NCI-H82 treated with DMSO at 0.1 percent for 48 hours (cell line): ENCODE data around the gene ABCC10.
A peak's percentile ranks its signal among the peaks of the same experiment; 100 is the strongest.
"Not testable (repeated sequence)": the region's sequence is repeated elsewhere in the genome, so short reads cannot be mapped to it uniquely, and the experiment has no call there.

Experiments
- DNase-seq: peaks from one replicate; lab custom pipeline; 2025; ENCODE audit not compliant: unreplicated experiment; lab: John Stamatoyannopoulos, UW

ABCC10 gene, protein sequence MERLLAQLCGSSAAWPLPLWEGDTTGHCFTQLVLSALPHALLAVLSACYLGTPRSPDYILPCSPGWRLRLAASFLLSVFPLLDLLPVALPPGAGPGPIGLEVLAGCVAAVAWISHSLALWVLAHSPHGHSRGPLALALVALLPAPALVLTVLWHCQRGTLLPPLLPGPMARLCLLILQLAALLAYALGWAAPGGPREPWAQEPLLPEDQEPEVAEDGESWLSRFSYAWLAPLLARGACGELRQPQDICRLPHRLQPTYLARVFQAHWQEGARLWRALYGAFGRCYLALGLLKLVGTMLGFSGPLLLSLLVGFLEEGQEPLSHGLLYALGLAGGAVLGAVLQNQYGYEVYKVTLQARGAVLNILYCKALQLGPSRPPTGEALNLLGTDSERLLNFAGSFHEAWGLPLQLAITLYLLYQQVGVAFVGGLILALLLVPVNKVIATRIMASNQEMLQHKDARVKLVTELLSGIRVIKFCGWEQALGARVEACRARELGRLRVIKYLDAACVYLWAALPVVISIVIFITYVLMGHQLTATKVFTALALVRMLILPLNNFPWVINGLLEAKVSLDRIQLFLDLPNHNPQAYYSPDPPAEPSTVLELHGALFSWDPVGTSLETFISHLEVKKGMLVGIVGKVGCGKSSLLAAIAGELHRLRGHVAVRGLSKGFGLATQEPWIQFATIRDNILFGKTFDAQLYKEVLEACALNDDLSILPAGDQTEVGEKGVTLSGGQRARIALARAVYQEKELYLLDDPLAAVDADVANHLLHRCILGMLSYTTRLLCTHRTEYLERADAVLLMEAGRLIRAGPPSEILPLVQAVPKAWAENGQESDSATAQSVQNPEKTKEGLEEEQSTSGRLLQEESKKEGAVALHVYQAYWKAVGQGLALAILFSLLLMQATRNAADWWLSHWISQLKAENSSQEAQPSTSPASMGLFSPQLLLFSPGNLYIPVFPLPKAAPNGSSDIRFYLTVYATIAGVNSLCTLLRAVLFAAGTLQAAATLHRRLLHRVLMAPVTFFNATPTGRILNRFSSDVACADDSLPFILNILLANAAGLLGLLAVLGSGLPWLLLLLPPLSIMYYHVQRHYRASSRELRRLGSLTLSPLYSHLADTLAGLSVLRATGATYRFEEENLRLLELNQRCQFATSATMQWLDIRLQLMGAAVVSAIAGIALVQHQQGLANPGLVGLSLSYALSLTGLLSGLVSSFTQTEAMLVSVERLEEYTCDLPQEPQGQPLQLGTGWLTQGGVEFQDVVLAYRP (N-terminal part only)

GRCh38 chr6:43427406-43428111 lies at the start of gene ABCC10:
Gene ABCC10 (plus strand): TSS chr6:43427541. CDS start chr6:43427979, 438 bp downstream.
- peak; percentile 92 for DNase-seq

- DNase-seq, result no peak
Observed at GRCh38 chr6:43377710-43378229, 49.6 kb upstream of the ABCC10 start.

DNA sequence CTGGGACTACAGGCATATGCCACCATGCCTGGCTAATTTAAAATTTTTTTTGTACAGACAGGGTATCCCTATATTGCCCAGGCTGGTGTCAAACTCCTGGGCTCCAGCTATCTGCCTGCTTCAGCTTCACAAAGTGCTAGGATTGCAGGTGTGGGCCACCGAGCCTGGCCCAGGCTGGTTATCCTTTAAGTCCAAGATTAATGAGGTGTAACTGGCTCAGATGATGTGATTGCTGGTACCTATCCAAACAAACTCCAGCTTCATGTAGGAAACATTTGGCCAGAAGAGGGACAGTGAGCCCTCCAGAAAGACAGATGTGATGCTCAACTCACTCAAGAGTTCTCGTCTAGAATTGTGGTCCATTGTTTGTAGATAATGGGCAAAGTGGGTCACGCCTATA lies 48.7 kb upstream of the ABCC10 start:
- no peak for DNase-seq

DNA sequence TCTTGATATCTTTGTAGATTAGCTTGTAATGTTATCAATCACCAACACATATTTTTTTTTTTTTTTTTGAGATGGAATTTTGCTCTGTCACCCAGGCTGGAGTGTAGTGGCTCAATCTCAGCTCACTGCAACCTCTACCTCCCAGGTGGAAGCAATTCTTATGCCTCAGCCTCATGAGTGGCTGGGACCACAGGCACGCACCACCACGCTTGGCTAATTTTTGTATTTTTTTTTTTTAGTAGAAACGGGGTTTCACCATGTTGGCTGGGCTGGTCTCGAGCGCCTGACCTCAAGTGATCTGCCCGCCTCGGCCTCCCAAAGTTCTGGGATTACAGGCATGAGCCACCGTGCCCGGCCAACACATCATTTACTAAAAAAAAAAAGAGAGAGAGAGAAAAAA lies 46.5 kb upstream of the ABCC10 start:
- not testable (repeated sequence) for DNase-seq

- no peak for DNase-seq
Observed at GRCh38 chr6:43383021-43383667, 44.2 kb upstream of the ABCC10 start.

- DNase-seq, result no peak
Observed at GRCh38 chr6:43386492-43386891, 40.8 kb upstream of the ABCC10 start.

DNA sequence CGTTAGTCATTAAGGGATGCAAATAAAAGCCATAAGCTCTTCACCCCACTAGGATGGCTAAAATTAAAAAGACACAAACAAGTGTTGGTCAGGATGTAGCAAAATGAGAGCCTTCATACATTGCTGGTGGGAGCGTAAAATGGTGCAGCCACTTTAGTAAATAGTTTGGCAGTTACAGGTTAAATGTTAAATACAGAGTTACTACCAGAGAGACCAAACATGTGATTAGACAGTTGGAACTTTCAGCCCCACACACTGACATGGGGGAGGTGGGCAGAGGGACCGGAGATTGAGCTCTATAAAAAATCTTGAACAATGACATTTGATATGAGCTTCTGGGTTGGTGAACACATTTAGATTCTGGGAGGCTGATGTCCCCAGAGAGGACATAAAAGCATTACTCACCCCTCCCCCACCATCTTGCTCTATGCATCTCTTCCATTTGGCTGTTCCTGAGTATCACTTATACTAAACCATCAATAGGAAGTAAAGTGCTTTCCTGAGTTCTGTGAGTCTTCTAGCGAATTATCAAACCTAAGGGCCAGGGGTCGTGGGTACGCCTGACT lies 37.5 kb upstream of the ABCC10 start:
- no peak for DNase-seq

- DNase-seq, result not testable (repeated sequence)
Observed at GRCh38 chr6:43390753-43391439, 36.4 kb upstream of the ABCC10 start.

GRCh38 chr6:43391440-43392031 lies 35.8 kb upstream of the ABCC10 start:
- DNase-seq, result no peak

- not testable (repeated sequence) for DNase-seq
Observed at GRCh38 chr6:43393133-43393532, 34.2 kb upstream of the ABCC10 start.

- no peak for DNase-seq
Observed at GRCh38 chr6:43393602-43394001, 33.7 kb upstream of the ABCC10 start.

DNA sequence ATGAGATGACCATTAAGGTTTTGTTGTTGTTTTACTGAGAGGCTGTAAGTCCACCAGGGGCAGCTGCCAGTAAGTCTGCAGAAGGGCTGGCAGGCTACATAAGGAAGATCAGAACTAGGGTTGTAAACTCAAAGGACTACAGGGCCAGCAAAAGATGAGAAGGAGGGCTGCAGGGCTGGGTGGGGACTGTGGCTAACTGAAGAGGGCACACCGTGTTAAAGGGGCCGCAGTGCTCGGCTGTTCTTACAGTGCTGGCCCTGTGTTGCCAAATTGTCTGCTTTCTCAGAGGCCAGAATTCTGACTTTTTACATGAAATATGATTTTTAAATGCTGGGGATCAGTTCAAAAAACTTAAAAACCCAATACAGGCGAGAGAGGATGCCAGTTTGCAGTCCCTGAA lies 32.4 kb upstream of the ABCC10 start:
- no peak for DNase-seq

- DNase-seq, result no peak
Observed at GRCh38 chr6:43395776-43396175, 31.6 kb upstream of the ABCC10 start.

DNA sequence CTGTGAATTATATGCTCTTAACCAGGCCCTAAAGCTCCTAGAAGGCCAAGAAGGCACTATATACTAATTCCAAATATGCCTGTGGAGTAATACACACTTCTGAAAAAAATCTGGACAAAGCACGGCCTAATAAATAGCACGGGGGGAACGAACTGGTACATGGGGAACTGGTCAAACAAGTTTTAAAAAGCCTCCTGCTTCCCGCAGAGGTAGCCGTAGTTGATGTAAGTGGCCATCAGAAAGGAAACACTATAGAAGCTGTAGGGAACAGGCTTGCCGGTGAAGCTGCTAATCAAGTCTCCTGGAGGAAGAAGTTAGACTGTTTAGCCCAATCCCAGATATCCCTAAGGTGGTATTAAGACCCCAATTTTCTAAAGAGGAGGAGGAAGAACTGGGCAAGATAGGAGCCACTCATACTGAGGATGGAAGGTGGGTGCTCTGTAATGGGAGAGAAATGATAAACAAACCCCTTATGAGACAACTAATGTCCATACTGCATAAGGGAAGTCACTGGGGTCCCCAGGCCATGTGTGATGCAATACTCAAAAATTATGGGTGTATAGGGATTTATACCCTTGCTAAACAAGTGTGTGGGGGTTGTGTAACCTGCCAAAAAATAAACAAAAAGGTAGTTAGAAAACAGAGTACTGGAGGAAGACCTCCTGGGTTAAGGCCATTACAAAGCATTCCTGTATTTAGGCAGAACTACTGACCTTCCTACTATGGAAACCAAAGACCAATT lies 30.8 kb upstream of the ABCC10 start:
- no peak for DNase-seq

GRCh38 chr6:43399932-43400487 lies 27.3 kb upstream of the ABCC10 start:
- DNase-seq, result no peak

GRCh38 chr6:43401730-43402129 lies 25.6 kb upstream of the ABCC10 start:
- DNase-seq, result no peak

GRCh38 chr6:43402820-43403219 lies 24.5 kb upstream of the ABCC10 start:
- no peak for DNase-seq

- DNase-seq, result no peak
Observed at GRCh38 chr6:43405354-43405753, 22.0 kb upstream of the ABCC10 start.
